Breast epithelium (tissue), 3 donors: ENCODE measurements around the gene PEX16.

ENCODE experiments used
- POLR2A ChIP-seq: fragments of 450-650 bp; IDR thresholded peaks from one replicate; pipeline ENCODE4 v1.6.1; 2016; ENCODE audit warnings: antibody characterized with exemption, mild to moderate bottlenecking, moderate library complexity
- POLR2AphosphoS5 ChIP-seq, 3 donors: sonication (generic); formaldehyde crosslinking; IDR thresholded peaks; one replicate each; pipeline ENCODE4 v1.6.1; 2017; ENCODE audit warnings: antibody characterized with exemption in 3 of 3
- TF ChIP-seq, protein P1 (sequence below), 3 donors: fragments of 450-650 bp; IDR thresholded peaks; one replicate each; pipeline ENCODE4 v1.5.1; 2016 to 2017; ENCODE audit warnings: antibody characterized with exemption in 3 of 3, mild to moderate bottlenecking in 3 of 3, moderate library complexity in 3 of 3

- TF ChIP-seq, protein P1, sequence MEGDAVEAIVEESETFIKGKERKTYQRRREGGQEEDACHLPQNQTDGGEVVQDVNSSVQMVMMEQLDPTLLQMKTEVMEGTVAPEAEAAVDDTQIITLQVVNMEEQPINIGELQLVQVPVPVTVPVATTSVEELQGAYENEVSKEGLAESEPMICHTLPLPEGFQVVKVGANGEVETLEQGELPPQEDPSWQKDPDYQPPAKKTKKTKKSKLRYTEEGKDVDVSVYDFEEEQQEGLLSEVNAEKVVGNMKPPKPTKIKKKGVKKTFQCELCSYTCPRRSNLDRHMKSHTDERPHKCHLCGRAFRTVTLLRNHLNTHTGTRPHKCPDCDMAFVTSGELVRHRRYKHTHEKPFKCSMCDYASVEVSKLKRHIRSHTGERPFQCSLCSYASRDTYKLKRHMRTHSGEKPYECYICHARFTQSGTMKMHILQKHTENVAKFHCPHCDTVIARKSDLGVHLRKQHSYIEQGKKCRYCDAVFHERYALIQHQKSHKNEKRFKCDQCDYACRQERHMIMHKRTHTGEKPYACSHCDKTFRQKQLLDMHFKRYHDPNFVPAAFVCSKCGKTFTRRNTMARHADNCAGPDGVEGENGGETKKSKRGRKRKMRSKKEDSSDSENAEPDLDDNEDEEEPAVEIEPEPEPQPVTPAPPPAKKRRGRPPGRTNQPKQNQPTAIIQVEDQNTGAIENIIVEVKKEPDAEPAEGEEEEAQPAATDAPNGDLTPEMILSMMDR (IDR thresholded peaks at IDR 0.05): peak in 2 of 3 donors; percentile 13 to 14
- TF ChIP-seq POLR2AphosphoS5 (IDR thresholded peaks at IDR 0.05) (no peak), POLR2A (no peak)
Measured at GRCh38 chr11:45921561-45922424, 4.1 kb upstream of the PEX16 start.
